Bronchial epithelial cell (primary cell): ENCODE results near the gene CHST11. TPM values are rescaled to one million over a fixed set of nuclear protein-coding genes. Genes with fewer than 3 reads are reported as not detected.
A peak's percentile ranks its signal among the peaks of the same experiment; 100 is the strongest.

Experiments
- DNase-seq: peaks from one replicate; pipeline ENCODE4 v3.0.0-alpha.2; 2010; ENCODE audit warnings: low read depth
- FAIRE-seq: peaks from 2 replicates; lab custom pipeline; 2011; peaks lifted over from hg19 to GRCh38; lab: Jason Lieb, UNC
- H3K27me3 ChIP-seq: 2 replicates; pipeline ENCODE4 v1.5.1; 2011; ENCODE audit warnings: low read length; ENCODE audit not compliant: control insufficient read depth, insufficient read depth
- H3K36me3 ChIP-seq: 2 replicates; pipeline ENCODE4 v1.5.1; 2011; ENCODE audit warnings: low read length; ENCODE audit not compliant: control insufficient read depth, insufficient read depth
- H3K4me3 ChIP-seq: 2 replicates; pipeline ENCODE4 v1.5.1; 2011; ENCODE audit warnings: mild to moderate bottlenecking, low read depth, low read length, control low read depth
- CTCF ChIP-seq: IDR thresholded peaks from 2 replicates; pipeline ENCODE4 v1.5.1; 2011; ENCODE audit warnings: mild to moderate bottlenecking, moderate library complexity, low read length, control low read depth, inconsistent platforms; ENCODE audit not compliant: insufficient read depth, severe bottlenecking
- total RNA-seq: library from RNA; depleted of rRNA; stranded (reverse); fragments of >200 nt; gene quantifications from 2 replicates; pipeline ENCODE4 v1.2.1, GENCODE V29; 2014

CHST11 gene
- total RNA-seq, 1 donor from 2014 or later: 7.9 TPM

GRCh38 chr12:104746467-104747088 lies 289.8 kb downstream of the CHST11 start:
- FAIRE-seq: no peak
- DNase-seq: no peak
- no peak for TF ChIP-seq CTCF
- H3K36me3 ChIP-seq: no peaks in the 10 kb centered on the region
- H3K27me3 ChIP-seq: no peaks in the 10 kb centered on the region
- no peak overlapping the region for H3K4me3 ChIP-seq

GRCh38 chr12:104747330-104747729 lies 290.6 kb downstream of the CHST11 start:
- TF ChIP-seq CTCF: no peak
- no peaks in the 10 kb centered on the region for H3K27me3 ChIP-seq
- no peak overlapping the region for H3K4me3 ChIP-seq
- DNase-seq: no peak
- FAIRE-seq: no peak
- no peaks in the 10 kb centered on the region for H3K36me3 ChIP-seq

- DNase-seq: no peak
- Histone ChIP-seq H3K27me3 (no peaks in the 10 kb centered on the region), H3K36me3 (no peaks in the 10 kb centered on the region), H3K4me3 (no peak overlapping the region)
- no peak for TF ChIP-seq CTCF
- no peak for FAIRE-seq
These were observed 291.2 kb downstream of the CHST11 start for GRCh38 chr12:104747955-104748354.

GRCh38 chr12:104748356-104748755 lies 291.6 kb downstream of the CHST11 start:
- no peaks in the 10 kb centered on the region for H3K27me3 ChIP-seq
- no peak for FAIRE-seq
- no peak for DNase-seq
- TF ChIP-seq CTCF: no peak
- no peak overlapping the region for H3K4me3 ChIP-seq
- H3K36me3 ChIP-seq: no peaks in the 10 kb centered on the region

- FAIRE-seq (no peak), DNase-seq (peak; percentile 22)
- no peak for TF ChIP-seq CTCF
These were observed 292.0 kb downstream of the CHST11 start for GRCh38 chr12:104748790-104749189.

GRCh38 chr12:104749545-104749944 lies 292.8 kb downstream of the CHST11 start:
- H3K4me3 ChIP-seq: no peak overlapping the region
- no peak for TF ChIP-seq CTCF
- DNase-seq (no peak), FAIRE-seq (no peak)
- H3K27me3 ChIP-seq: no peaks in the 10 kb centered on the region
- no peaks in the 10 kb centered on the region for H3K36me3 ChIP-seq

More at GRCh38 chr12:104748790-104749189, 292.0 kb downstream of the CHST11 start:
- Histone ChIP-seq H3K36me3 (no peaks in the 10 kb centered on the region), H3K27me3 (no peaks in the 10 kb centered on the region), H3K4me3 (no peak overlapping the region)
